Left lobe of liver (tissue), 2 donors: Measurements from ENCODE around the gene SLC6A1. TPM values are rescaled to one million over a fixed set of nuclear protein-coding genes. Genes with fewer than 3 reads are reported as not detected.

ENCODE experiments used
- ATAC-seq: fragments of 200-7000 bp; cut with Tn5 transposase; one replicate; pipeline ENCODE4 v1.9.1; 2020; ENCODE audit warnings: mild to moderate bottlenecking, moderate library complexity
- DNase-seq: peaks from one replicate; pipeline ENCODE4 v3.0.0-alpha.2; 2020; ENCODE audit warnings: low spot score
- total RNA-seq: library from RNA; stranded (reverse); gene quantifications from one replicate; pipeline ENCODE4 v1.2.1, GENCODE V29; 2021
- donor health status: DM: no; HTN: no; CAD: no; lungs with moderate emphysema.
- donor health status: DM: no; HTN: yes; CAD: no.

Gene SLC6A1
- total RNA-seq, result 64.8 TPM

- peak; percentile 71 for DNase-seq
- ATAC-seq, result peak; percentile 79
These were observed at the start of gene SLC6A1 for GRCh38 chr3:10992017-10992942. Gene SLC6A1 (plus strand): TSS chr3:10992748. CDS start chr3:11017212, 24,464 bp downstream.

GRCh38 chr3:10944866-10945265 lies 47.7 kb upstream of the SLC6A1 start:
- ATAC-seq, result no peak
- DNase-seq, result no peak

- ATAC-seq, result peak; percentile 91
- peak; percentile 53 for DNase-seq
These were observed 46.8 kb upstream of the SLC6A1 start for GRCh38 chr3:10945683-10946287.

DNA sequence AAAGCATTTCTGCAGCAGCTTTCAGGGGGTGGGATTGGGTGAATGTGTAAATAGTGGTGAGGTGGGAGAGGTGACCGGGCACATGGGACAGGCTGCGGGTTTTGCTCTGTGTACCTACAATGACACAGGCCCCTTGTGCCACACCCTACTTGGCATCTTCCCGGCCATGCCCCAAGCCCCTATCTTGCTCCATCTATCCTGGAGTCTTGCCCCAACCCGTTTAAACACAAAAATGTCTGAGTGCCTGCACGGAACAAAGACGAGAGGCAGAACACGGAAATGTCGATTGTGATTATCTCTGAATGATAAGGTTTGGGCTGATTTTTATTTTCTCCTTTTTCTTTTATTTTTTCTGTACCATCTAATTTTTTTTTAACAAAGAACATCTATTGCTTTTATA lies 46.0 kb upstream of the SLC6A1 start:
- ATAC-seq (no peak), DNase-seq (no peak)

GRCh38 chr3:10948326-10948725 lies 44.2 kb upstream of the SLC6A1 start:
- no peak for ATAC-seq
- no peak for DNase-seq

DNA sequence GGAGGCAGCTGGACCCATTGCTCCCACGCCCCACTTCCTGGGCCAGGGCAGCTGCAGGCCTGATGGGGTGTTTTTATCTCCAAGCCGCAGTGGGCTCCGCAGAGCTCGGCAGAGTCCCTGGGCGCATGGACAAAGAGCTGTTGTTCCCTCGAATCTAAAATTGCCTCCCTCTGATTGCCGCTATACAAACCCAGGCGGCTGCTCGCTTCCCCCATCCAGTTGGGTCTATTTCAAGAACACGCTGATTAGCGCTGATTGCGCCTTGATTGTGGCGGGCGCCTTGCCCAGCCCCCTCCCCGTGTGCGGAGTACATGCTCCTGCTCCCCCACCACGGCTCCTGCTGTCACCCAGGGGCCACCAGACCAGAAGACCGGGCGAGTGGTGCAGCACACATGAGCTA lies 43.4 kb upstream of the SLC6A1 start:
- ATAC-seq (no peak), DNase-seq (no peak)

DNA sequence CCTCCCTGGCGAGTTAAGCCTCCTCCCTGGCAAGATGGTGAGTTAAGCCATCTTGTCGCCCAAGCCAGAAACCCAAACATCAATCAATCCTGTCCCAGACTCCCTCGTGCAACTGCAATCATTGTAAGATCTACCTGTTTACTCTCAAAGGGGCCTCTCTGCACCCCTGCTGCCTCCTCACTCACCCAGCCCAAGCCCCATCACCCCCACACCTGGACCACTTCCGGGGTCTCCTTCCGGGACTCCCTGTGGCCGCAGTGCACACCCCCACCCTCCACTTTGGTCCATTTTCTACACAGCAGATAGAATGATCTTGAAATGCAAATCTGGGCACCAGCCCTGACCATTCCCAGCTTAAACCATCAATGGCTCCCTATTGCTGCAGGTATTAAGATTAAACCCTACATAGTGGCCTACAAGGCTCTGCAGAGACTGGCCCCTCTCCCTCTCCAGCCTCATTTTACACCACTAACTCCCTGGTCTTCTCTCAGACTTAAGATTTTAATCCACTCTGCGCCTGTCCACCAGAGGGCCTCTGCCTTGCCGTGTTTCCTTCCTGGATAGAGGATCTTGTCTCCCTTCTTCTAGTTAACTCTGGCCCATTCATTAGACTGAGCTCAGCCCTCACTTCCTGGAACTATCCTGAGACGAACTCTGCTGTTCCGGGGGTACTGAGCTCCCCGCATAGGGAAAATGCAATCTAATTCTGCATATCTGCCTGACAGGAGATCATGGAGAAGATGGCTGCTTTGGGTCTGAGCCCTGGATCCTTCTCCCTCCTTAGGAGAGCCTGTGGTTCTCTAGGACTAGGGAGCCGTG lies 41.9 kb upstream of the SLC6A1 start:
- DNase-seq (no peak), ATAC-seq (peak; percentile 82)

DNA sequence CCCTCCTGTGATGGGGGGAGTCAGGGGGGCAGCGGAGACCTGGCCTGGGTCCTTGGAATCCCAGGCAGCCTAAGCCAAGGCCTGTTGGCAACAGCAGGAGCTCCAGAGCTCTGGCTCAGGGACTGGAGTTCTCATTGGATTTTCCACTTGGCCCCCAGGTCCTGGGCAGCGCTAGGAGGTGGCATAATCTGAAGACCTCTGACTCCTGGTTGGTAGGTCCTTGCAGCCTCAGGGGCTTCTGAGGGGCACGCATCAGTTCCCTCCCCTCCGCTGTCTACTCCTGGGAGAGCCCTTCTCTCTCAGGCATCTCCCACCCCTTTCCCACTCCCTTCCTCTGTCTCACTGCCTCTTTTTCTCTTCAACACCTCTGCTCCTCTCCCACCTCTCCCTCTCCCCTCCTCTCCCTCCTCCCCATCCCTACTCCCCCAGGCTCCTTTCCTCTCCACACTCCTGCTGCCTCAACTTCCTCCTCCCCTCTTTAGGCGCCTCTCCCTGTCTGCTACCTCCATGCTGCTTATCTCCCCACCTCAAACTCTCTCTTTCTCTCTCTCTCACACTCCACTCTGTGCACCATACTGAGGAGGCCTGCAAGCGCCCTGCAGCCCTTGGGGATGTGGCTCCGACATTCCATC lies 41.1 kb upstream of the SLC6A1 start:
- no peak for DNase-seq
- ATAC-seq, result no peak

DNA sequence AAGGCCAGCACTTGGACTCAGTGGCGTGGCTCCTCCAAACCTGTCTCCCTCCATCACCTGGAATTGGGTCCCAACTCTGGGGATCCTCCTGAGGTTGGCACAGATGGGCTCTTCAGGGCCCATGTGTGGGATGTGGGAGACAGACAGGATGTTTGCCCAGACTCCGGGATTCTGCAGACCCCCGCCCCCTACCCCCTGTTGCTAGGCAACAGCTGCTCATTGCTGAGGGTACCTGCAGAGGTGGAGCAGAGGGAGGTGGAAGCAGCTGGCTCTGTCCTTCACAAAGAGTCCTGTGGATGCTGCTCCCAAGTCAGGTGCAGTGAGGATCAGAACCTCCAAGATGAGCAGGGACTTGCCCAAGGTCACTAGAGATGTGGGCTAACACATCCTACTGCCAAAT lies 40.0 kb upstream of the SLC6A1 start:
- ATAC-seq (no peak), DNase-seq (no peak)

DNA sequence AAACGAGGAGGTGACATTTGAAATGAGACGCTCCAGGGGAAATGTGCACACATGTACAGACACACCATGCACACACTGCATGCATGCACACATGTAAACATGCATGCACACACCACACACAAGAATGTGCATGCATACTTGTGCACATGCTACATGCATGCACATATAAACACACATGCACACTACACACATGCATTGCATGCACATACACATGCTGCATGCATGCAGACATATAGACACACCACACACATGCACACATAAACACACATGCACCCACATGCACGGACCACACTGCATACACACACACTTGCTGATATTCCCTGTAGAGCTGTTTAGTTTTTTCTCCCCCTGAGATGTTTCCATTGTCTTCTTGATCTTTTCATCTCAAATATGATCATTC lies 37.8 kb upstream of the SLC6A1 start:
- ATAC-seq (no peak), DNase-seq (no peak)

GRCh38 chr3:10955711-10956453 lies 36.7 kb upstream of the SLC6A1 start:
- ATAC-seq, result no peak
- DNase-seq, result no peak

DNA sequence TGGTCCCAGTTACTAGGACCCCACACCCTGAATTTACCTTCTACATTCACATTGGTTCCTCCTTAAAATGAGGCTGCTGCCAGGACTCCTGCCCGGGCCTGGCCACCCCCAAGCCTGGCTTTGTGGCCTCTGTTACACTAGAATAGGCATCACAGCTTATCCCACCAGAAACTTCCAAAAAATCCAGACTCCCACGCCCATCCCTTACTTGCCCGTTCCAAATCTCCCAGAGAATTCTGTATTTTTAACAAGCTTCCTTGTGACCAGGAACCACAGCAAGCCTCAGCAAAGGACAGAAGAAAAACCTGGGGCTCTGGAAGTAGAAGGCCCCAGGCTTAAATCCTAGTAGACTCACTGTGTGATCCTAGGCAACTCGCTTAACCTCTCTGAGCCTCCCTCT lies 36.0 kb upstream of the SLC6A1 start:
- ATAC-seq, result no peak

GRCh38 chr3:10956986-10957385 lies 35.6 kb upstream of the SLC6A1 start:
- DNase-seq (no peak), ATAC-seq (no peak)

More for the DNA sequence above, 36.0 kb upstream of the SLC6A1 start:
- no peak for DNase-seq

DNA sequence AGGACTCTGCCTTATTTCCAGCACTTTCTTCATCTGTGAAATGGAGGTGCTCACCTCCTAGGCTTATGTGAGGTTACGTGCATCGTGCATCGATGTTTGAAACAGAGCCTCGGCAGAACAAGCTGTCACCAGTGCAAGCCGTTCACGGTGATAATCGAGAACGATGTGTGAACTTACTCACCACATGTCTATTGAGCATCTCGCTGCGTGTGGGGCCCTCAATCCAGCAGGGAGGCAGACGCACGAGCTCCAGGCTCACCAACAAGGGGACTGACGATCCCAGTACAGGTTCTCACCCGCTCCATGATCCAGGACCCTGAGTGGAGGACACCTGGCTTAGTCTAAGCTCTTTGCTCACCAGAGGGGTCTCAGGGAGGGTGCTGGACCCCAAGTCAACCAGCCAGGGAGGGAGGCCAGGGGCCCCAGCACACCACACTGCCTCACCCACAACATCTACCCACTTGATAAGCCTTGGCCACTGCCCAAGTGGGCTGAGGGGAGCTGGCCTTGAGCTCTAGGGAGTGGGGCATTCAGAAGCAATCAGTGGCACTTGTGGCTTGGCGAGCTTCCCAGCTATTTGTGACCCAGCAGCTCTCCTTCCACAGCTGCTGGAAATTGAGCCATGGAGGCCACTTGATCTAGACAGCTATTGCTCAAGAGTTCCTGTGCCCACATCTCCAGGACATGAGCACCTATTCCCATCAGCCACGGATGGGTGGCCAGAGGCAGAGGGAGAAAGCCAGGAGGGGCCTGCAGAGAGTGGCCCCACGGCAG lies 34.4 kb upstream of the SLC6A1 start:
- no peak for ATAC-seq
- DNase-seq, result no peak

- ATAC-seq (no peak), DNase-seq (no peak)
These were observed 32.3 kb upstream of the SLC6A1 start for GRCh38 chr3:10960255-10960654.

GRCh38 chr3:10961921-10962320 lies 30.6 kb upstream of the SLC6A1 start:
- no peak for ATAC-seq
- no peak for DNase-seq

- ATAC-seq (peak; percentile 49), DNase-seq (no peak)
These were observed 30.0 kb upstream of the SLC6A1 start for GRCh38 chr3:10962481-10963036.

GRCh38 chr3:10964537-10965167 lies 27.9 kb upstream of the SLC6A1 start:
- ATAC-seq, result no peak

GRCh38 chr3:10968401-10968800 lies 24.1 kb upstream of the SLC6A1 start:
- no peak for DNase-seq
- no peak for ATAC-seq

More at GRCh38 chr3:10964537-10965167, 27.9 kb upstream of the SLC6A1 start:
- no peak for DNase-seq
